PC-9 (cell line): ENCODE measurements around the gene ZBTB43. TPM values are rescaled to one million over a fixed set of nuclear protein-coding genes. Genes with fewer than 3 reads are reported as not detected.

ENCODE experiments used
- BruUV-seq: library from RNA; stranded (reverse); fragments of 400-500 nt; replicated peaks from 2 replicates; lab custom pipeline; 2021; lab: Mats Ljungman, UMichigan
- CTCF ChIA-PET: fragments of 300-600 bp; sonication (Branson Sonifier 250); formaldehyde crosslinking; loops from one replicate; lab custom pipeline; 2022; ENCODE audit warnings: antibody characterized with exemption; lab: Charles Lee
- POLR2A ChIA-PET: fragments of 300-600 bp; sonication (Branson Sonifier 250); formaldehyde crosslinking; loops from one replicate; lab custom pipeline; 2022; ENCODE audit warnings: antibody characterized with exemption; ENCODE audit not compliant: unreplicated experiment; lab: Charles Lee
- DNase-seq, 2 experiments: peaks; one replicate each; pipeline versions ENCODE4 v3.0.0 to v3.0.0-alpha.2; 2015 to 2022; ENCODE audit warnings: mixed read lengths in 1 of 2
- H2AFZ ChIP-seq: fragments of 200-600 bp; sonication (generic); 2 replicates; pipeline ENCODE4 v1.8.1; 2017; ENCODE audit warnings: antibody characterized with exemption
- H3F3A ChIP-seq: fragments of 200-600 bp; sonication (generic); 2 replicates; pipeline ENCODE4 v1.8.1; 2017; ENCODE audit warnings: antibody characterized with exemption, mild to moderate bottlenecking, low read depth; ENCODE audit not compliant: insufficient read depth
- H3K27ac ChIP-seq: fragments of 200-600 bp; sonication (generic); 2 replicates; pipeline ENCODE4 v1.6.1; 2016; ENCODE audit warnings: mixed run types
- H3K27me3 ChIP-seq: fragments of 200-600 bp; sonication (generic); 2 replicates; pipeline ENCODE4 v1.6.1; 2016; ENCODE audit warnings: low read depth, mixed run types; ENCODE audit not compliant: insufficient read depth
- H3K36me3 ChIP-seq: fragments of 200-600 bp; sonication (generic); 2 replicates; pipeline ENCODE4 v1.6.1; 2016; ENCODE audit warnings: low read depth, mixed run types
- H3K4me1 ChIP-seq: fragments of 200-600 bp; sonication (generic); replicated peaks from 2 replicates; pipeline ENCODE4 v1.6.1; 2016; ENCODE audit warnings: mixed run types; ENCODE audit not compliant: insufficient read depth
- H3K4me2 ChIP-seq: fragments of 200-600 bp; sonication (generic); 2 replicates; pipeline ENCODE4 v1.6.1; 2017; ENCODE audit warnings: mixed run types
- H3K4me3 ChIP-seq: fragments of 200-600 bp; sonication (generic); 2 replicates; pipeline ENCODE4 v1.6.1; 2016; ENCODE audit warnings: mixed run types
- H3K79me2 ChIP-seq: fragments of 200-600 bp; sonication (generic); 2 replicates; pipeline ENCODE4 v1.6.1; 2017; ENCODE audit warnings: low read depth, mixed run types
- H3K9me2 ChIP-seq: fragments of 200-600 bp; sonication (generic); 2 replicates; pipeline ENCODE4 v1.8.1; 2017; ENCODE audit warnings: mild to moderate bottlenecking; ENCODE audit not compliant: insufficient read depth
- H3K9me3 ChIP-seq: fragments of 200-600 bp; sonication (generic); 2 replicates; pipeline ENCODE4 v1.8.1; 2016; ENCODE audit warnings: low read depth; ENCODE audit not compliant: insufficient read depth
- H4K20me1 ChIP-seq: fragments of 200-600 bp; sonication (generic); 2 replicates; pipeline ENCODE4 v1.8.1; 2017; ENCODE audit not compliant: insufficient read depth
- EZH2 ChIP-seq: fragments of 200-600 bp; sonication (generic); IDR thresholded peaks from 2 replicates; pipeline ENCODE4 v1.8.0; 2017; ENCODE audit warnings: antibody characterized with exemption, low read depth
- intact Hi-C: fragments of 100-400 bp; cut with micrococcal nuclease; formaldehyde crosslinking; loops from one replicate; pipeline ENCODE4 v1.10.0; 2022; ENCODE audit not compliant: unreplicated experiment
- total RNA-seq: library from RNA; stranded (reverse); gene quantifications from 2 replicates; pipeline ENCODE4 v1.2.3, GENCODE V29; 2021
- TF ChIP-seq, protein P1 (sequence below): fragments of 200-600 bp; sonication (generic); conservative IDR thresholded peaks from 2 replicates; pipeline ENCODE4 v1.6.1; 2017; ENCODE audit warnings: mixed run types, antibody characterized with exemption, mild to moderate bottlenecking, moderate library complexity

ZBTB43 gene
- total RNA-seq, 1 experiment from 2014 or later, result 18.4 TPM

DNA sequence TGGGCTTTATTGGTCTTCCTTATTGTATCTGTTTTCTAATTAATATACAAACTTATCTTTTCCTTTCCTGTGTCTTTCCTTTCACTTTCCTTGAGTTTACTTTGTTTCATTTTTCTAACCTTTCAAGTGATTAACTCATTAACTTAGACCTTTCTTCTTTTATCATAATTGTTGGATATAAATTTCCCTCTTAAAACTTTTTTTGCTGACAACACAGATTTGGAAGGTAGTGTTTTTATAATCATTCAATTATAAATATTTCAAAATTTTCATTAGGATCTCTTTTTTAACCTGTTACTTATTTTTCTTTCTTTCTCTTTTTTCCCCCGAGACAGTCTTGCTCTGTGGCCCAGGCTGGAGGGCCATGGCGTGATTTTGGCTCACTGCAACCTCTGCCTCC is 6.9 kb upstream of the ZBTB43 start:
- no peaks in the 10 kb centered on the region for H3K79me2 ChIP-seq
- no peak overlapping the region for H3K4me2 ChIP-seq
- H3K9me2 ChIP-seq, result no peaks in the 10 kb centered on the region
- H3K9me3 ChIP-seq, result no peaks in the 10 kb centered on the region
- peaks cover 16% of the 10 kb centered on the region for H3F3A ChIP-seq
- H2AFZ ChIP-seq, result no peak overlapping the region
- H3K27me3 ChIP-seq, result no peaks in the 10 kb centered on the region
- DNase-seq, result no peak
- no peaks in the 10 kb centered on the region for H3K36me3 ChIP-seq
- H3K27ac ChIP-seq, result no peak overlapping the region
- no peak overlapping the region for H3K4me3 ChIP-seq
- ChIA-PET CTCF (no interaction called here), POLR2A (no interaction called here)
- BruUV-seq, result no TSS peak
- H4K20me1 ChIP-seq, result no peaks in the 10 kb centered on the region
- TF ChIP-seq EZH2, result no peak
- TF ChIP-seq, protein P1, sequence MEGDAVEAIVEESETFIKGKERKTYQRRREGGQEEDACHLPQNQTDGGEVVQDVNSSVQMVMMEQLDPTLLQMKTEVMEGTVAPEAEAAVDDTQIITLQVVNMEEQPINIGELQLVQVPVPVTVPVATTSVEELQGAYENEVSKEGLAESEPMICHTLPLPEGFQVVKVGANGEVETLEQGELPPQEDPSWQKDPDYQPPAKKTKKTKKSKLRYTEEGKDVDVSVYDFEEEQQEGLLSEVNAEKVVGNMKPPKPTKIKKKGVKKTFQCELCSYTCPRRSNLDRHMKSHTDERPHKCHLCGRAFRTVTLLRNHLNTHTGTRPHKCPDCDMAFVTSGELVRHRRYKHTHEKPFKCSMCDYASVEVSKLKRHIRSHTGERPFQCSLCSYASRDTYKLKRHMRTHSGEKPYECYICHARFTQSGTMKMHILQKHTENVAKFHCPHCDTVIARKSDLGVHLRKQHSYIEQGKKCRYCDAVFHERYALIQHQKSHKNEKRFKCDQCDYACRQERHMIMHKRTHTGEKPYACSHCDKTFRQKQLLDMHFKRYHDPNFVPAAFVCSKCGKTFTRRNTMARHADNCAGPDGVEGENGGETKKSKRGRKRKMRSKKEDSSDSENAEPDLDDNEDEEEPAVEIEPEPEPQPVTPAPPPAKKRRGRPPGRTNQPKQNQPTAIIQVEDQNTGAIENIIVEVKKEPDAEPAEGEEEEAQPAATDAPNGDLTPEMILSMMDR, result no peak
- H3K4me1 ChIP-seq, result peaks cover 28% of the 10 kb centered on the region
- intact Hi-C loops, result no loop called here

GRCh38 chr9:126799034-126799433 is 5.8 kb upstream of the ZBTB43 start:
- Histone ChIP-seq H3K79me2 (no peaks in the 10 kb centered on the region), H2AFZ (no peak overlapping the region), H3K9me3 (no peaks in the 10 kb centered on the region), H4K20me1 (no peaks in the 10 kb centered on the region), H3K27me3 (no peaks in the 10 kb centered on the region), H3K4me1 (peaks cover 25% of the 10 kb centered on the region), H3K4me3 (no peak overlapping the region), H3K36me3 (no peaks in the 10 kb centered on the region), H3K27ac (no peak overlapping the region), H3K4me2 (no peak overlapping the region), H3F3A (peaks cover 26% of the 10 kb centered on the region), H3K9me2 (no peaks in the 10 kb centered on the region)
- BruUV-seq, result no TSS peak
- CTCF ChIA-PET, result no interaction called here
- no peak for DNase-seq
- POLR2A ChIA-PET, result interaction anchor here (0.6 kb wide), 1 partner anchor 266 kb away, joined by 7 read pairs; no protein-coding TSS in a partner anchor
- TF ChIP-seq, protein P1, result no peak
- intact Hi-C loops, result no loop called here

DNA sequence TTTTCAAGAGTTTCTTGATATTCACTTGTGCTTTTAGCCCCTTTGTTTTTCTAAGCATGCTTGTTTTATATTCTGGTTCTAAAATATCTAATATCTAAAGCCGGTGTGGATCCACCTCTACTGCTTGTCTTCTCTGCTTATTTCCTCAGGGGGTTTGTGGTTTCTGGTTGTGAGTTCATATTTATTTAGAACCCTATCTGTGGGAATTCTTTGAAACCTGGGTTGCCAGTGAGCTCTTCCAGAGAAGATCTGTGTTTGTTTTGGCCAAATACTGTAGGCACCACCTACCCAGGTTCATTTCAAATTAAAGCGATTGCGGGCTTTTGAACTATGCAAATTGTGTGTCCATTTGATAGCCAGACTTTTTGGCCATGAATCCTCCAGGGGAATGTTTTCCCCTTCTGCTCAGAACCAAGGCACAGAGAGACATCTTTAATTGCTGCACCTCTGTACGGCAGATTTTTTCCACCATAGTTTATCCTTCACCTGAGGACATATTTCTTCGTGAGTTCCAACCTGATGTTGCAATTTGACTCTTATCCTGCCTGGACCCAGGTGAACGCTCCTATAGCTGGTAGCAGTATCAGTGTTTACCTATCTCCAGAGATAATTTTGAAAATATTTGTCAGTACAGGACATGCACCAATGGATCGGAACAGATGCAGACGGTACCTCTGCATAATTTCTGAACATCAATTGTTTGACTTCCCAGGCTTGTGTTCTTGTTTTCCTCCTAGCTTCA is 2.4 kb upstream of the ZBTB43 start:
- Histone ChIP-seq H4K20me1 (peaks cover 23% of the 10 kb centered on the region), H3K4me1 (peaks cover 38% of the 10 kb centered on the region), H3K9me2 (no peaks in the 10 kb centered on the region), H3K4me3 (peak overlapping the region; percentile 31; the same call in 1 of the 2 replicates), H3K9me3 (no peaks in the 10 kb centered on the region), H3K79me2 (peaks cover 26% of the 10 kb centered on the region), H3K4me2 (peak overlapping the region; percentile 67), H3F3A (peaks cover 41% of the 10 kb centered on the region), H2AFZ (peak overlapping the region; percentile 71; the same call in 1 of the 2 replicates), H3K27ac (peak overlapping the region; percentile 61), H3K36me3 (no peaks in the 10 kb centered on the region), H3K27me3 (no peaks in the 10 kb centered on the region)
- CTCF ChIA-PET, result no interaction called here
- peak in 1 of 2 experiments; percentile 79 for DNase-seq
- POLR2A ChIA-PET, result interaction anchor here (0.7 kb wide), 2 partner anchors 78 to 1533 kb away, joined by 3 to 4 read pairs; no protein-coding TSS in a partner anchor
- no TSS peak for BruUV-seq
- intact Hi-C loops, result no loop called here
- no peak for TF ChIP-seq EZH2
- TF ChIP-seq, protein P1, result no peak
